ENCODE measurements around the gene HTR3A.

- TF ChIP-seq, protein P1, sequence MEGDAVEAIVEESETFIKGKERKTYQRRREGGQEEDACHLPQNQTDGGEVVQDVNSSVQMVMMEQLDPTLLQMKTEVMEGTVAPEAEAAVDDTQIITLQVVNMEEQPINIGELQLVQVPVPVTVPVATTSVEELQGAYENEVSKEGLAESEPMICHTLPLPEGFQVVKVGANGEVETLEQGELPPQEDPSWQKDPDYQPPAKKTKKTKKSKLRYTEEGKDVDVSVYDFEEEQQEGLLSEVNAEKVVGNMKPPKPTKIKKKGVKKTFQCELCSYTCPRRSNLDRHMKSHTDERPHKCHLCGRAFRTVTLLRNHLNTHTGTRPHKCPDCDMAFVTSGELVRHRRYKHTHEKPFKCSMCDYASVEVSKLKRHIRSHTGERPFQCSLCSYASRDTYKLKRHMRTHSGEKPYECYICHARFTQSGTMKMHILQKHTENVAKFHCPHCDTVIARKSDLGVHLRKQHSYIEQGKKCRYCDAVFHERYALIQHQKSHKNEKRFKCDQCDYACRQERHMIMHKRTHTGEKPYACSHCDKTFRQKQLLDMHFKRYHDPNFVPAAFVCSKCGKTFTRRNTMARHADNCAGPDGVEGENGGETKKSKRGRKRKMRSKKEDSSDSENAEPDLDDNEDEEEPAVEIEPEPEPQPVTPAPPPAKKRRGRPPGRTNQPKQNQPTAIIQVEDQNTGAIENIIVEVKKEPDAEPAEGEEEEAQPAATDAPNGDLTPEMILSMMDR (conservative IDR thresholded peaks at IDR 0.05; ENCODE audit: low read length): no peak
- no peak for TF ChIP-seq EZH2phosphoT487 (IDR thresholded peaks at IDR 0.05; ENCODE audit: borderline replicate concordance)
Measured at GRCh38 chr11:114034956-114035355, 60.0 kb downstream of the HTR3A start.

All from Loucy (cell line).